DMS114 treated with DMSO at 0.1 percent for 48 hours (cell line): ENCODE results near the gene SERPINA12.

Experiments used
- DNase-seq: peaks from one replicate; lab custom pipeline; 2025; ENCODE audit not compliant: unreplicated experiment; lab: John Stamatoyannopoulos, UW

Gene SERPINA12

DNA sequence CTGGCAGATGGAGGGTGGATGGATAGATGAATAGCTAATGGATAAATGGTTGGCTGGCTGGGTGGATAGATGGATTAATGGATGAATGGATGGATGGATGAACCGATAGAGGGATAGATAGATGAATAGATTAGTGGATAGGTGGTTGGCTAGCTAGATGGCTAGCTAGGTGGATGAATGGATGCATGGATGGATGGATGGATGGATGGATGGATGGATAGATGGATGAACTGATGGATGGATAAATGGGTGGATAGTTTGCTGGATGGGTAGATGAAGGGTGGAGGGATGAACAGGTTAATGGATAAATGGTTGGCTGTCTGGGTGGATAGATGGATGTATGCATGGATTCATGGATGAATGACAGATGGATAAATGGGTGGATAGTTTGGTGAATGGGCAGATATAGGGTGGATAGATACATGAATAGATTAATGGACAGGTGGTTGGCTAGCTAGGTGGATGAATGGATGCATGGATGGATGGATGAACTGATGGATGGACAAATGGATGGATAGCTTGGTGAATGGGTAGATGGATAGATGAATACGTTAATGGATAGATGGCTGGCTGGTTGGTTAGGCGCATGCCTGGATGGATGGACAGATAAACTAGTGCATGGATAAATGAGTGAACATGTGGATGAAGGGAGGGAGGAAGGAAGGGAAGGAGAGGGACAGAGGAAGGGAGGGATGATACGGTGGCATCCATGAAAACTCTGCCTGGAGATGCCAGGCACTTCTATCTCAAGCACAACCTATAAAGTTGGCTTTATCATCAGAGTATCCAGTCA is 41.3 kb downstream of the SERPINA12 start:
- DNase-seq = no peak

DNA sequence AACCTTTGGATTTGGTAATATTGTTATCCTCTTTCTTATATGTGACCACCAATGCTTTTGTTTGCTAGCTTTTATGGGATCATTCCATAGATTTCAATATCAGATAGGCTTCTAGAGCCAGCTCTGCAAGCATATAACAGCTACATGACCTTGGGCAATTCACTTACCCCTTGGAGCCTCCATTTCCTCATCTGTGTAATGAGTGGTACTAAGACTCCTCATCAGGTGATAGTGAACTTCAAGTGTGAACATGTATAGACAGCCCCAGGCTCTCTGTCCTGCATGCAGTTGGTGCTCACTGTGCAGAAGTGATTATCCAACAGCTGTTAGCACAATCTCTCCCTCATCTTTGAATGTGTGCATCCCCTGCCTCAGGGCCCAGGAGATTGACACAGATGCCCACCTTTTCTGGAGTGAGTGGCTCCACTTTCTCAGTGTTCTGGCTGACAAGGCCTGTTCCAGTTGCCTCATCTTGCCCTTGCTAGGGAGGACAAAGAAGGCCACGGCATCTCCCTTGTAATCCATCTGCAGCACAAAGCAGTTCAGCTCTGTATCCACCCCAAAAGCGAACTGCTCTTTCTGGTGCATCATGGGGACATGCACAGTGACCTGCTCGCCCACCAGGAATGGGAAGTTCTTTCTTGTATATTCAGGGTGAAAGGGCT is 42.4 kb downstream of the SERPINA12 start:
- no peak for DNase-seq

GRCh38 chr14:94465042-94465441 is 44.2 kb downstream of the SERPINA12 start:
- DNase-seq = no peak

DNA sequence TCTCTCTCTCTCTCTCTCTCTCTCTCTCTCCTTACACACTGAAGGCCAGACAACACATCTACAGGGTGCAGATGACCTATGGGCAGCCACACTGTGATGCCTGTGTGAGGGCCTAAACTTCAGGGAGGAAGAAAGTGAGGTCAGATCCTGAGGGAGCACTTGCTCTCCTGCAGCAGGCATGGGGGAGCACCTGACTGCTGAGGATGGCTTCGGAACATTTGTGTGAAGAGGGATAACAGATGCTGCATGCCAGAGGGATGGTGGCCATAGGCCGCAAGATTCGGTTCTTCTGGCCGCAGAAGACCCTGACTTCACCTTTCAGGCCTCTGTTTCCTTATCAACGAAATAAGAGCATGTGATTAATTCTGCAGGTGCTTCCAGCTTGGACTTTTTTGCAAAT is 45.0 kb downstream of the SERPINA12 start:
- DNase-seq = no peak

GRCh38 chr14:94462763-94463572 is 46.3 kb downstream of the SERPINA12 start:
- DNase-seq = no peak

DNA sequence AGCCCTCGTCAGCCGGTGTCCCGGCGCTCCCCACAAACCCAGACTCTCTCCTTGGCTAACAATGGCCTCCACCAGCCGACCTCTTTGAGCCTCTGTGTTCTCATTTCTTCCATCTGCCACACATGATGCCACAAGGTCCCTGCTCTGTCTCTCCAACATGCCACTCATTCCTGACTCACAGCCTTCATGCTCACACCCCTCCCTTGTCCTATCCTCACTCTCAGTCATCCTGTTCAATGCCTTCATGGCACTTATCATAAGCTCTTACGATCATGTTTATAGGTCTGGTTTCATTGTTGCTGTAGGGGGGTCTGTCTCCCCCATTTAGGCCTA is 47.1 kb downstream of the SERPINA12 start:
- no peak for DNase-seq

DNA sequence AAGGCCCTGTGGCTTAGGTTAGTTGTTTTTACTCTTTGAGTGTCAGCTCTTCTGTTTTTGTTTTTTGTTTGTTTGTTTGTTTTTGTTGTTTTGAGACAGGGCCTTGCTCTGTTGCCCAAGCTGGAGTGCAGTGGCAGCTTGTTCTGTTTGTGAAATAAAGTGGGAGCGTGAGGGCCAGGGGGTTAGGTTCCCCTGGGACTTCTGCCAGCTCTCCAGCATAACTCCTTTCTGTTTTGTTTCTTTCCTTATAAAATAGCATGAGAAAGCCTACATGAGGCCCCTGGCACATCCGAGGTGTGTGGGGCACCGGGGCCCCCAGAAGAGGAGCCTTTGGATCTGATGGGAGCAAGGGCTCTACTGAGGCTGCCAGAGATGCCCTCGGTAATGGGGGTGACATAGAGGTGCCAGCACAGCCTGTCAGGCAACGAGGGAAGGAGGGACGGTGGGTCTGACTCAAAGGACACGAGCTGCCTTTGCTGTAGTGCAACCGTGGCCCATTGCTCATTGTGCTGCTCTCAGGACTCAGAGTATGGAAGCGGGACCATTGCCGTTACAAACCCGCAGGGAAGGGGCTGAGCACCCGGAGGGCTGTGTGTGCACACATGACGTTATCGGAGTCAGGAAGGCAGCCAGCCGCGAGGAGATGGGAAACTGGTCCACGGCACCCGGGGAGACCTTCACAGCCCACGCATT is 47.6 kb downstream of the SERPINA12 start:
- DNase-seq = no peak

DNA sequence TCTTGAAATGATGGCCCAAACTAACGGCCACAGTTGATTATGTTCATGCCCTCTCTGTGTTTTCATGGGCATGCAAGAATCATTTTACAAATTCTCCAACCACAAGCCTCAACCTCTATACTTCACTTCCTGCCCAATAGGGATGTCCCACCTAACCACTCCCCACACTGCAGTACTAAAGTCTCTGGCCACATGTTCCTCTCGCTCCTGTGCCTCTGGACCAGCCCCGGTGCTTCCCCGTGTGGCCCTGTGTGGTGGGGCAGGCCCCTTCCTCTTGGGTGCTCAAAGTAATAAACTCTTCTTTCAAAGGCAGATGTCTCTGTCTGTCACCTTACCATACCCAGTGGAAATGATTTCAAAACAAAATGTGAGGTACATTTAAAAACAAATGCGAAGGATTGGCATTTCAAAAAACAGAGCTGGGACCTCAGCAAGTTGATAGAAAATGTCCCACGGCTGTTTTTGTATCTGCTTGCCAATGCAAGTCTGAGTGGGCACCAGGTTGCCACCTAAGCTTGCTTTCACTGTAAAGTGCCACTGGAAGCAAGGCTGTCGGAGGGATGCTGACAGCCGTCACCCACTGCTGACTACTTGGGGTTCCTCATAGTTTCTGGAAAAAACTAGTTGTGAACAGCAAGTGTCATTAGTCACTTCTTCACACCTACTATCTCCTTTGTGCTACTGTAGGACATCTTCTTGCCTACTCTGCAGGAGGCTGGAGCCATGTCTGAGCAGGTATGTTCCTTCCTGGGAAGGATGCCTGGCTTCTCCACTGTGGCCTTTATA is 48.4 kb downstream of the SERPINA12 start:
- no peak for DNase-seq

GRCh38 chr14:94458558-94459205 is 50.6 kb downstream of the SERPINA12 start:
- DNase-seq = no peak

- DNase-seq = no peak
Measured at GRCh38 chr14:94458096-94458495, 51.2 kb downstream of the SERPINA12 start.

DNA sequence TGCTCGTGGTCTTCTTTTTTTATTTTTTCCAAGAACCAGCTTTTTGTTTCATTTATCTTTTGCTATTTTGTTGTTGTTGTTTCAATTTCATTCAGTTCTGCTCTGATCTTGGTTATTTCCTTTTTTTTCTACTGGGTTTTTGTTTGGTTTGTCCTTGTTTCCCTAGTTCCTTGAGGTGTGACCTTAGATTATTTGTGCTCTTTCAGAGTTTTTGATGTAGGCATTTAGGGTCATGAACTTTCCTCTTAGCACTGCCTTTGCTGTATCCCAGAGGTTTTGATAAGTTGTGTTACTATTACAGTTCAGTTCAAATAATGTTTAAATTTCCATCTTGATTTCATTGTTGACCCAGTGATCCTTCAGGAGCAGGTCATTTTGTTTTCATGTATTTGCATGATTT is 53.3 kb downstream of the SERPINA12 start:
- DNase-seq = no peak

DNA sequence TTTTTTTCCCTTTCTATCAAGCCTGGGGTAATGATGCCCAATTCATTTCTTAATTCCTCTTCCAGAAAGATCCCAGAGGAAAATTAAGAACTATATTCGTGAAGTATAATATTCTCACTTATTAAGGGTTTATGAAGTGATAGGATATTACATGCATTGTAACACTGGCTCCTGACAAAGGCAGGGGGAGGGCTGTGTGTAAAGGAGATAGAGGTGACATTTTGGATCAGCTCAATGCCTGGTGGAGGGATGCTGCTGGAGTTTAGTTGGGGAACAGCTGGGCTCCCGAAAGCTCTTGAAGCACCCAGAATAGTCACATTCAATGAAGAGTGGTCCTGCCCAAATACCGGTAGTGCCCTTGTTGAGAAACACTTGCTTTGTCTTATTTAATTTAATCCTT is 57.4 kb downstream of the SERPINA12 start:
- DNase-seq = no peak

DNA sequence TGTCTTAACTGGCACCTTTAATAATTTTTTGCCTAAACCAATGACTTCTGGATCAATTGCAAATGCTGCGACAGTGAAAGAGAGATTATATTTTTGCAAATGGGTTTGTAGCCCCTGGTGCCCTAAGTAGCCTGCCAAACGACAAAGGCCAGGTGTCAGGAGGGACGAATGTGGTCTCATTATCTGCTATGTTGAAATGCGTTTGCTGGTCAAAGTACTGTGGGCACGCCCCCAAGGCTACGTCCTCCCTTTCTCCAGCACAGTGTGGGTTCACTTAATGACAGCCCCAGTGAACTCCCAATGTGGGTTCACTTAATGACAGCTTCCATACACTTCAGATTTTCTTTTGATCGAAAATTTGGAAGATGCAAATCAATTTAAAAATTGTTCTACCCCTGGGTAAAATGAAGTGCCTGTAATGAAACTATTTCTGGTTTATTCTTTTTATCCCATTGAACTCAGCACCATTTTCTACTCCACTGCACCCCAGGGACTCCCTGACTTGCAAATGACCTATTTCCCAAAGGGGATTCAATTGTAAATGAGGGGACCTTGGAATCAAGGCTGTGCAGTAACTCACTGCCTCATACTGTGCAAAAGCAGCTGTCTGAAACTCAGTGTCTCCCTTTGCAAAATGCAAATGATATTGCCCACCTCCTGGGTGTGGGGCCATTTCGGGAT is 58.0 kb downstream of the SERPINA12 start:
- DNase-seq = no peak

GRCh38 chr14:94450722-94451090 is 58.6 kb downstream of the SERPINA12 start:
- no peak for DNase-seq

- no peak for DNase-seq
Measured at GRCh38 chr14:94449930-94450329, 59.3 kb downstream of the SERPINA12 start.

DNA sequence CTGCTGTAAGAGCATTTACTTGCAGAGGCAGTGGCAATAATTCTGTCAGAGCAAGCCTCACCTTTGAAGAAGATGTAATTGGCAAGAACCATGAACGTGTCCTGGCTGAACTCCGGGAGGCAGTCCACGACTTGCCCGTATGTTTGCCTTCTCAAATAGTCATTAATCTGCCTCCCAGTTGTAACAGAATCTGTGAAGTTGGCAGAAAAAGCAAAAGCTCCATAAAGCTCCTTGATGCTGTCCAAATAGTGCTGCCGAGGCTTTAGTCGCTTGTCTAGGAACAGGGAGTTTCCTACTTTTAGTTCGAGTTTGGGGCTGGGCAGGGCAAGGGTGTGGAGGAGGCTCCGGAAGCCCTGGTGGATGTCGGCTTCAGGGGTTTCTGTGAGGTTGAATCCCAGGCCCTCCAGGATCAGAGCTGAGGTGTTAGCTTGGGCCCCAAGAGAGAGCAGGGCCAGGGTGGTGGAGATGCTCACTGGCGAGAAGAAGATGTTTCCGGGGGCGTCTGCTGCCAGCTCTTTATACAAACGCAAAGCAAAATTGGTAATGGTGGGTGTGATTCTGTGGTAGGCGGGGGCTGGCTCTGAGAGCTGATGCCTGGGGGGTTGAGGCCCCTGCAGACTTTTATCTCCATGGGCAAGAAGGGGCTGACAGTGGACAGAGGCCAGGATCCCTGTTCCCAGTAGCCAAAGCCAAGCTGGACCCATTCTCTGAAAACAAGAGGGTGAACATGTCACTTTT is 61.0 kb downstream of the SERPINA12 start:
- no peak for DNase-seq

DNA sequence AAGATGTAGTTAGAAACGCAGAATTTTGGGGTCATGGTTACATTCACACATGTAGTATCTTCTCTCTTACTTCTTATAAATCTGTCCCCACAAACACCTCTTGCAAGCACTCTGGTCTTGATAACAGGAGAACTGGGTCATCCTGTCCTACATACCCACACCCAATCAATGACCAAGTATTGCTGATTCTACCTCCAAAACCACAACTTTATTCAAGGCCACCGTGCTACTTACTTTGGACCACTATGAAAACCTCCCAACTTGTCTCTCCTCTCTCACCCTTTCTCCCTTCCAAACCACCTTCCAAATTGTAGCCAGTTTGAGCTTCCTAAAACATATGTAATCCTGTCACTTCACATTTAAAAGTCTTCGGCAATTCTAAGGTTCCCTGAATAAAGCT is 62.1 kb downstream of the SERPINA12 start:
- no peak for DNase-seq

DNA sequence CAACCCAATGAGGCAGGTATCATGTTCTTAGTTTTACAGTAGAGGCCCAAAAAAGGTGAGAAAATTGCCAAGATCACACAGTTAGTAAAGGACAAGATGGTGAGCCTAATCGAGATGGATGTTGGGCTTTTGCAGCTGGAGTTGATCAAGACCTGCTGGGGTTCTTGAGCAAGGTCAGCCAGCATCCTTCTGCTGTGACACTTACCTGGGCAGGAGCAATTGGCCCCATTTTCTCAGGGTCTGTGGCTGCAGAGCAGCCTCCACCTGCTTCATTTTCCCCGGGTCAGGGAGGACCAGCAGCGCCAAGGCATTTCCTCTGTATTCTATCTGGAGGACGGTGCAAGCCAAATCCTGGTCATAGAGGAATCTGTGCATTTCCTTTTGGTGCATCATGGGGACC is 63.1 kb downstream of the SERPINA12 start:
- no peak for DNase-seq

DNA sequence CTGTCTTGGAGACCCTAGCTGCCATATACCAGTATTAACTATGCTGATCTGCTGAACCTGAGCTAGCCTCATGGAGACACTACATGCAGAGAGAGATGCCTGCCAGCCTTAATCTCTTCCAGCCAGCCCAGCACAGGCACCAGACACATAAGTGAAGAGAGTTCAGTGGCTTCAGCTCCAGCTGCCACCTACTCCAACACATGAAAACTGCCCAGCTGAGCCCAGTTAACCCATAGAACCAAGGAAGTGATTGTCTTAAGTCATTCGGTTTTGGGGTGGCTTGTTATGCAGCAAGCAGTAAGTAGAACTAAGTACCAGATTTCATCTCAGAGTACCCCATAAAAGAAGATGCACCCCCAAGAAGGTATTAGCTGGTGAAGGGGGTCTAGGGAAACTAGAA is 64.3 kb downstream of the SERPINA12 start:
- DNase-seq = no peak
